ENCODE measurements around the gene MOV10.
"Not testable (repeated sequence)": the region's sequence is repeated elsewhere in the genome, so short reads cannot be mapped to it uniquely, and the experiment has no call there.

Gene MOV10, protein sequence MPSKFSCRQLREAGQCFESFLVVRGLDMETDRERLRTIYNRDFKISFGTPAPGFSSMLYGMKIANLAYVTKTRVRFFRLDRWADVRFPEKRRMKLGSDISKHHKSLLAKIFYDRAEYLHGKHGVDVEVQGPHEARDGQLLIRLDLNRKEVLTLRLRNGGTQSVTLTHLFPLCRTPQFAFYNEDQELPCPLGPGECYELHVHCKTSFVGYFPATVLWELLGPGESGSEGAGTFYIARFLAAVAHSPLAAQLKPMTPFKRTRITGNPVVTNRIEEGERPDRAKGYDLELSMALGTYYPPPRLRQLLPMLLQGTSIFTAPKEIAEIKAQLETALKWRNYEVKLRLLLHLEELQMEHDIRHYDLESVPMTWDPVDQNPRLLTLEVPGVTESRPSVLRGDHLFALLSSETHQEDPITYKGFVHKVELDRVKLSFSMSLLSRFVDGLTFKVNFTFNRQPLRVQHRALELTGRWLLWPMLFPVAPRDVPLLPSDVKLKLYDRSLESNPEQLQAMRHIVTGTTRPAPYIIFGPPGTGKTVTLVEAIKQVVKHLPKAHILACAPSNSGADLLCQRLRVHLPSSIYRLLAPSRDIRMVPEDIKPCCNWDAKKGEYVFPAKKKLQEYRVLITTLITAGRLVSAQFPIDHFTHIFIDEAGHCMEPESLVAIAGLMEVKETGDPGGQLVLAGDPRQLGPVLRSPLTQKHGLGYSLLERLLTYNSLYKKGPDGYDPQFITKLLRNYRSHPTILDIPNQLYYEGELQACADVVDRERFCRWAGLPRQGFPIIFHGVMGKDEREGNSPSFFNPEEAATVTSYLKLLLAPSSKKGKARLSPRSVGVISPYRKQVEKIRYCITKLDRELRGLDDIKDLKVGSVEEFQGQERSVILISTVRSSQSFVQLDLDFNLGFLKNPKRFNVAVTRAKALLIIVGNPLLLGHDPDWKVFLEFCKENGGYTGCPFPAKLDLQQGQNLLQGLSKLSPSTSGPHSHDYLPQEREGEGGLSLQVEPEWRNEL

DNA sequence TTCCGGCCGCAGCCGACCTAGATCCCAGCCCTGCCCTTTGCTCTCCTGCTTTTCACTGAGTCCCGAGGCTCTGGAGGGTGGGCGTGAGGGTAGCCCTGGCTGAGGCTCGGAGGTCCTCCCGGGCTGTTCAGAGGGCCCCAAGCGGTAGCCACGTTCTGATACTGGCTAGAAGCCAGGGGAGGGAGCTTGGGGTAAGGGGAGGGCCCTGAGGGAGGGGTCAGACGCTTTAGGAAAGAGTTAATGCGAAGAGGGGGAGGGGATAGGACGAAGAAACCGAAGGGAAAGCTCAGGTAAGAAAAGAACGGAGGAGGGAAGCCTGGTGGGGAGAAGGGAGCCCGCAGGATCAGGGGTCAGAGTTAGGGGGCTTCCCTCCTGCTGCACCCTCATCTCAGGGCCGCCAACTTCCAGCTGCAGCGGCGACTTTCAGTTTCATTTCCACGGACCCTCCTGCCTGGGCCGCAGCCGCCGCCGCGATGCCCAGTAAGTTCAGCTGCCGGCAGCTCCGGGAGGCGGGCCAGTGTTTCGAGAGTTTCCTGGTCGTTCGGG, at the start of gene MOV10:
TSS of gene MOV10 (plus strand) at position 220 of the 546 bp plus-strand sequence. CDS start at position 474, 254 bp downstream.
- DNase-seq (ENCODE audit: low spot score) = peak; percentile 61

DNA sequence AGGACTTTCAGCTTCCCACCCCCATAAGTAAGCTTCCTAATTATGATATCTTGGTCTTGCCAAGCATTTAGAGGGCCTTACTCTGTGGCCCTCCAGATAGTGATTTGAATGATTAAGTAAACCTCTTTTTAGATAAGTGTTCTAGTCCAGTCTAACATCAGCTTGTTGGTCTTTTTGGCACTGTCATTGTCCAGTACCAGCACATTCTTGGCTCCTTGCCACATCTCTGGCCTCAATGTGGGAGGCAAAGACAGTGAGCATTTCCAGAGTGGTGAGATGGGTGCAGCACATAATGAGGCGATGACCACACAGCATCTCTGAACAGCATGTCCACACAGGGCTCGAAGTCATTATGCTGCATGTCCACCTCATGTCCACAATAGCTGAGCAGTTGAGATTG, 48.8 kb upstream of the MOV10 start:
- no peak for DNase-seq (ENCODE audit: low spot score)

DNA sequence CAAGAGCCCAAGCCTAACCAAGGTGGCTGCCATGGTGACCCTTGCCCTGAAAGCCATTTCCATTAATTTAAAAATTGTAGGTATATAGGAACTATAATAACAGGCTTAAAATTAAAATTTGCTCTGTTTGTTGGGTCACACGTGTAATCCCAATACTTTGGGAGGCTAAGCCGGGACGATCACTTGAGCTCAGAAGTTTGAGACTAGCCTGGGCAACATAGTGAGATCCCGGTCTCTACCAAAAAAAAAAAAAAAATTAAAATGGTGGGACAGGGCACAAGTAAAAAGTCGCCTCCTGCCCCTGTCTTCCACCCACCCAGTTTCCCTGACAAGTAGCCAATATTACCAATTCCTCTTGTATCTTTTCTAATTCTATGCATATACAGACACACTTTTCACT, 48.3 kb upstream of the MOV10 start:
- no peak for DNase-seq (ENCODE audit: low spot score)

DNA sequence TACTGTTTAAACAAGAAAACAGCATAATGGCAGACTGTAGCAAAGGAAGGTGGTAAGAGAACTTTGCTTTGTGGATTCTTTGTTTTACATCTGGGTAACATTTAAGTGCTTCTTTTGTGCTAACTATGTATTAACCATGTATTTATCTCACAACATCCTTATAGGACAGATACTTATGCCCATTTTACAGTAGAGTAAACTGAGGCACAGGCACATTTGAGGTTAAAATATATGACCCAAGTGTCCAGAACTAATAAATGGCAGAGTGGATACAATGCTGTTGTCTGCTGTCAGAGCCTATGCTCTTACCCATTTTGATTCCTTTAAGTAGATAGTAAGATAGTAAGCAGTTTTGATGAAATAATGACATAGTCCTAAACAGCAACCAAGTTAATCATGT, 47.6 kb upstream of the MOV10 start:
- DNase-seq (ENCODE audit: low spot score) = no peak

DNA sequence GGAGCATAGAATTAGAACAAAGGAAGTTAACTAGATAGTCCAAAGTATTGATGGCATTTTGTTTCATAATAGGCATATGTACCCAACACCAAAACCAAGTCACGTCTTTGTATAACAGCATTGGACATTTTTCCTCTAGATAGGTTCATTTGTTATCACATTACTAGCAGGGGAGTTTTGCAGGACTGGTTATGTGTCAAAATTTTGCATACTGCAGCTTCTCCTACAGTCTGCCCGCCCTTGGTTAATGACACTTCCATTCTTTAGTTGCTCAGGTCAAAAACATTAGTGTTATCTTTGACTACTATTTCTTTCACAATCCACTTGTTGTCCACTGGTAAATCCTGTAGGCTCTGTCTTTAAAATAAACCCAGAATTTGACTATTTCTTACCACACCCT, 45.9 kb upstream of the MOV10 start:
- no peak for DNase-seq (ENCODE audit: low spot score)

DNA sequence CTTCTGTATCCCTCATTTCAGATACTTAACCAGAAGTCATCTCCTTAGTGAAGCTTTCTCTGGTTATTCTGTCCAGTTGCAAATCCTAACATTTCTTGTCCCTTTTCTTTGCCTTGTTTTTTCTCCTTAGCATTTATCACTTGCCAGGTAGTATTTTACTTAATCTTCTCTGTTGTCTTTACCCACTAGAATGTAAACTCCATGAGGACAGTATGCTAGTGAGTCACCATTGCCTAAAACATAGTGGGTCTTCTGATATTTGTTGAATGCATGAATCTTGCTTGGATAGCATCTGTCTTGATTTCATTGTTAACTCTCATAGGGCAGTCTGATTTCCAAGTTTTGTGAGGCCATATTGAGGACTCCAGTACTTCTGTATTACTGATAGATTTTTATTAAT, 45.2 kb upstream of the MOV10 start:
- no peak for DNase-seq (ENCODE audit: low spot score)

DNA sequence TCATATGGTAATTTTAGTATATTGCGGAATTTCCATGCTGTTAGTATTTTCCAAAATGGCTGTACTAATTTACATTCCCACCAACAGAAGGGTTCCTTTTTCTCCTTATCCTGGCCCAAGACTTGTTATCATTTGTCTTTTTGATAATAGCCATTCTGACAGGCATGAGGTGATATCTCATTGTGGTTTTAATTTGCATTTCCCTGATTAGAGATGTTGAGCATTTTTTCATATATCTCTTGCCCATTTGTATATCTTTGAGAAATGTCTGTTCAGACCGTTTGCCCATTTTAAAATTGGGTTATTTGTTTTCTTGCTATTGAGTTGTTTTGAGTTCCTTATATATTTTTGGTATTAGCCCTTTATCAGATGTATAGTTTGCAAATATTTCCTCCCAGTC, 40.8 kb upstream of the MOV10 start:
- DNase-seq (ENCODE audit: low spot score) = no peak

DNA sequence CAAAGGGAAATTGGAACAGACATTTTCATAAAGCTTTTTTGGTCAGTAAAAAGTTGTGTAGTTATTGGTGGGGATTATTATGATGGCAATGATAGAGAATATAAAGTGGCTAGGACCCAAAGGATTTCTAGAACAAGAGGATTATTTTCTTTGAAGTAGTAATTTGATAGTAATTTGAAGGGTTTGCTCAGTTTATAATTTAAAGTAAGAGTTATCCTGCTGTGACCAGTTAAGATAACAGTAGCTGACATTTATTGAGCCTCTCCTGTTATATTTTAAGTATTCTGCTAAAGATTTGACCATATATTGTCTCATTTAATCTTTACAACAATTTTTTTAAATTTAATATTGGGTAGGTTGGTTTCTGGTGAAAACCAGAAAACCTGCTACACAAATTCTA, 40.1 kb upstream of the MOV10 start:
- DNase-seq (ENCODE audit: low spot score) = no peak

DNA sequence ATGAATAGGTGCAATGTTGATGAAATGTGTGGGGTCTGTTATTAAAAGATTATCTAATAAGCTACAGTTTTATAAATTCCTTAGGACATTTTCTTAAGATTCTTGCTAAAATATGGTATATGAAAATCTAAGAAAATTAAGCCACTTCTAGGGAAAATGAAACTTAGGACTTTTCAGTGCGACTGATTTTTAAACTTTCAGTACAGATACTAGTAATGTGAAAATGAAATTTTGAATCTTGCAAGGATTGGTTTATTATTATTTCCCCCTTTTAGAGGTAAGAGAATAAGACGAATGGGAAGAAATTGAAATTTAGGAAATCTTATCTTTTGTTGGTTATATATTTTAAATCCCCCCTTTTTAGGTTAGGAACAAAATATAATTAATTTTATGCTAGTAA, 38.4 kb upstream of the MOV10 start:
- DNase-seq (ENCODE audit: low spot score) = no peak

DNA sequence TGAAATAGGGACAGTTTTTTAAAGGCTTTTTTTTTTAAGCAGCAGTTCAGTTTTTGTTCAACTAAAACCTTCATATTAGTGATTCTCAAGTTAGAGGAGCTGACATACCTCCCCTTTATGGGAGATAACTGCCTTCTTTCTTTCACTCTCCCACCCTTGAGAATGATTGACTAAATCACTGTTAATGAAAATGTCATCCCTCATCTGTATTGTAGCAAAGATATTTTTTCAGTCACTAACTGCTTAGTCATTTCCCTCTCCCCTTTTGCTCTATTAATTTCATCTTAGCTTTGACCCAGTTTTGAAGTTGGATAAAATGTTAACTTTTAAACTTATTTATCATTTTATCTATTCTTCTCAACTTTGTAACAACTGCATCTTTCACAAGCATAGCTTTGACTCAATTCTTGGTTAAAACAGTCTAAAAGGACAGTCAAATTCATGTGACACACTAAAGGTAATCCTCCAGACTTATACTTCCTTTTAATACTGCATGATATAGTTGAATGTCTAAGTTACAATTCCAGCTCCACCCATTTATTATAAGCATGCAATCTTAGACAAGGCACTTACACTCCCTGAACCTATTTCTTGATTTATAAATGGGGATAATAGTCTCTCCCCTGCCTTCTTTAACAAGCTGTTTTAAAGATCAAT, 37.7 kb upstream of the MOV10 start:
- DNase-seq (ENCODE audit: low spot score) = no peak

DNA sequence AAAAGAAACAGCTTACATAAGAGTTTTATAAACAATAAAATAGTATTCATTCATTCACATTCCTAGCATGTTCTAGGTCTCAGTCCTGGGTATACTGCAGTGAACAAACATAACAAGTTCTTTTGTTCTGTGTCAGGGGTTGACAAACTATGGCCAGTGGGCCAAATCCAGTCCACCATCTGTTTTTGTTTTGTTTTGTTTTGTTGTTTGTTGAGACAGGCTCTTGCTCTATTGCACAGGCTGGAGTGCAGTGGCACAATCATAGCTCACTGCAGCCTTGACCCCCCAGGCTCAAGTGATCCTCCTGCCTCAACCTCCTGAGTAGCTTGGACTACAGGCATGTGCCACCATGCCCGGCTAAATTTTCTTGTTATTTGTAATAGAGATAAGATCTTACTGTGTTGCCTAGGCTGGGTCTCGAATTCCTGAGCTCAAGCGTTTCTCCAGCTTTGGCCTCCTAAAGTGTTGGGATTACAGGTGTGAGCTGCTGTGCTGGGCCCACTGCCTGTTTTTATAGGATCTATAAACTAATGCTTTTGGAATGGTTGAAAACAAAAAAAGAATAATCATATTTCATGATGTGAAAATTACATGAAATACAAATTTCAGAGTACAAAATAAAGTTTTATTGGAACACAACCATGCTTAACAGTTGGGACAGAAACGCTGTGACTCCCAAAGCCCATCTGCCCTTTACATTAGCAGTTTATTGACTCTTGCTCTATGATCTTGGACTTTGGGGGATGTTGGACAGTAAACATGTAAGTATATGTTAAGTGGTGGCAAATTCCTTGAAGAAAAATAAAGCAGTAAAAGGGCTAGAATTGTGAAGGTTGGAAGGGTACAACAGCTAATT, 37.0 kb upstream of the MOV10 start:
- no peak for DNase-seq (ENCODE audit: low spot score)

DNA sequence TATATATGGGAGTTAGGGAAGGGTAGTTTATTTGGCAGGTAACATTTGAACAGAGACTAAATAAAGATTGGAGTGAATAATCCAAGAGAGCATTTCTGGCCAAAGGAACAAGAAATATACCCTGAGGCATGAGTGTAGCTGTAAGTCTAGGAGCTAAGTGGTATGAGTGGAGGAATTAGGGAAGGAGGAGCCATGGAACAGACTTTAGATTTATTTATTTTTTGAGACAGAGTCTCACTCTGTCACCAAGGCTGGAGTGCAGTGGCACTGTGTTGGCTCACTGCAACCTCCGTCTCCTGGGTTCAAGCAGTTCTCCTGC, 36.4 kb upstream of the MOV10 start:
- no peak for DNase-seq (ENCODE audit: low spot score)

DNA sequence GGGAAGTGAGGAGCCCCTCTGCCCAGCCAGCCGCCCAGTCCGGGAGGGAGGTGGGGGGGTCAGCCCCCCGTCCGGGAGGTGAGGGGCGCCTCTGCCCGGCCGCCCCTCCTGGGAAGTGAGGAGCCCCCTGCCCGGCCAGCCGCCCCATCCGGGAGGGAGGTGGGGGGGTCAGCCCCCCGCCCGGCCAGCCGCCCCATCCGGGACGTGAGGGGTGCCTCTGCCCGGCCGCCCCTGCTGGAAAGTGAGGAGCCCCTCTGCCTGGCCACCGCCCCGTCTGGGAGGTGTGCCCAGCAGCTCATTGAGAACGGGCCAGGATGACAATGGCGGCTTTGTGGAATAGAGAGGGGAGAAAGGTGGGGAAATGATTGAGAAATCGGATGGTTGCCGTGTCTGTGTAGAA, 34.0 kb upstream of the MOV10 start:
- DNase-seq (ENCODE audit: low spot score) = not testable (repeated sequence)

DNA sequence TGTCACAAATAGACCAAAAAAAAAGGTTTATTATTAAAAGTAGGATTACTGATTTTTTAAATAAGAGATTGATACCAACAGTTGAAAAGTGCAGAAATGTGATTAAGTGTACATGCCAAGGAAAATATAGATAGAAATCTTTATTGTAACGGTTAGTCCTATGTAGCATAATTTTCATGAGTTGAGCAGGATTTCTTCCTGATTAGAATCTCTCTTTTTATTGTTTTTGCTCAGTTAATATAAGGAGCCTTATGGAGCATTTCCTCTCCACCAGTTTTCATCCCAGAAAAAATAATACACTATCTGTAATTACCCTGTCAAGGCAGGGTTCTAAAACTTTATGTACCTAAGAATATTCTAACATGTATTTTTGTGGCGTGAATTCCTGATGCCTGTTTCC, 31.4 kb upstream of the MOV10 start:
- DNase-seq (ENCODE audit: low spot score) = no peak

DNA sequence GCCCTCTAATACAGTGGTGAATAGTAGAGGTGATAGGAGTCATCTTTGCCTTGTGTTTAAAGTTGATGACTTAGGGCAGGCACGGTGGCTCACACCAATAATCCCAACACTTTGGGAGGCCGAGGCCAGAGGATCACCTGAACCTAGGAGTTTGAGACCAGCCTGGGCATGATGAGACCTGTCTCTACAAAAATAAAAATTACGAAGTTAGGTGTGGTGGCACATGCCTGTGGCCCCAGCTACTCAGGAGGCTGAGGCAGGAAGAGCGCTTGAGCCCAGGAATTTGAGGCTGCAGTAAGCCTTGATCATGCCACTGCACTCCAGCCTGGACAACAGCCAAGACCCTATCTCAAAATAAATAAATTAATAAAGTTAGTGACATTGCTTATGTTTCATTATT, 28.2 kb upstream of the MOV10 start:
- no peak for DNase-seq (ENCODE audit: low spot score)

DNA sequence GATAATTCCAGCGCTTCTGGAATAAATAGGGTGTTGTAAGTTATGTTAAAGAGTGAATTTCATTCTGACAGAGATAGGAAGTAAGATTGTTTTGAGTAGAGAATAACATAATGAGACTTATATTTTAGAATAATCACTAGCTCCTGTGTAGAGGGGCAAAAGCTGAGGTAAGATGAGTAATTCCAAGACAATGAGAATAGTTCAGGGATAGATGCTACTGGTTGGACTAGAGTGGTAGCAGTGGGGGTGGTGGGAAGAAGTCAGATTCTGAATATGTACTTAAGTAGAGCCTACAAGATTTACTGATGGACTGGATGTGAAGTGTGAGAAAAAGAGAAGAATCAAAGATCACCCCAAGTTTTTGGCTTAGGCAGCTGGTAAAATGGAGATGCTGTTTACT, 23.3 kb upstream of the MOV10 start:
- DNase-seq (ENCODE audit: low spot score) = no peak

DNA sequence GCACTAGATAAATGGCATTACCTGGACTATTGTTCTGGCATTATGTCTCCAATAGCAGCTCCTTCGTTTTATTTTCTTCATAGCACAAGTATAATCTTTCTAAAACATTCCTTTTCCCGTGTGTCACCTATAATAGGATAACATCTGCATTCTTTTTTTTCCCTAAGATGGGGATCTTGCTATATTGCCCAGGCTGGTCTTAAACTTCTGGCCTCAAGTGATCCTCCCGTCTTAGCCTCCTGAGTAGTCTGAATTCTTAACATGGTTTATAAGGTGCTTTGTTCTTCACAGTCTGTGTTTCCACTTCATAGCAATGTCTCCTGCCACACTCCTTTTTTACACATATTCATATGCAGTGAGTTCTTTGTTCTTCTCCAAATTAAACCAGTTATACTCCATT, 8.6 kb upstream of the MOV10 start:
- no peak for DNase-seq (ENCODE audit: low spot score)

DNA sequence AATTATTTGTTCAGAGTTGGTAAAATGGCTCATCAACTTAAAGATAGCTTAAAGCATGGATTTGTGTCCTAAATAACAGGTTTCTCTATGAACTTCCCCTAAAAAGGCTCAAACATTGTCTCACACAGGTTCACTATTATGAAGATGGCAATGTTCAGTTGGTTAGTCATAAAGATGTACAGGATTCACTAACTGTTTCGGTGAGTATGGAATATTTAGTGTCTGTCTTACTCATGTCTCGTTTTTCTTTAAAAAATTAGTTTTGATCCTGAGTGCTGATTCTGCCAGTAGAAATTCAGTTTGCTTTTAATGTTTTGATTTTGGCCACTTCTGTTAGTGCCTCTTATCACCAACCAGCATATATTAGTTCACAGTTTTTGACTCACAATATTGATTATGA, 7.5 kb upstream of the MOV10 start:
- no peak for DNase-seq (ENCODE audit: low spot score)

DNA sequence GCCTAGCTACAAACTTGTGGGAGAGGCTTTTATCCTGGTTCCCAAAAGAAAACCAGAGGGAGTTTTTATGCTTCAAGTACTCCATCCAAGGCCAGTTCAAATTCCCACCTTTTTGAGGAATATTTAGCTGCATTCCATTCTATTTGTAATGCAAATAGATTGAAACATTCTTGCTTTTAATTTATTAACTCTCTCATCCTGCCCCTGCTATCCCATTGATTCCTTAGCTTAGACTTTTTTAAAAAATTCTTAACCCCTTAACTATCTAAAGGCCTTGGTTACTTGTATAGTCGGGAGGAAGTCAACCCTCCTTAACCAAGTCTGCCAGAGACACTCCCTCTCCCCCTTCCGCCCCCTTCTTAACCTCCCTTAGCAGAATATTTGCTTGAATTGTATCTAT, 2.5 kb upstream of the MOV10 start:
- no peak for DNase-seq (ENCODE audit: low spot score)

DNA sequence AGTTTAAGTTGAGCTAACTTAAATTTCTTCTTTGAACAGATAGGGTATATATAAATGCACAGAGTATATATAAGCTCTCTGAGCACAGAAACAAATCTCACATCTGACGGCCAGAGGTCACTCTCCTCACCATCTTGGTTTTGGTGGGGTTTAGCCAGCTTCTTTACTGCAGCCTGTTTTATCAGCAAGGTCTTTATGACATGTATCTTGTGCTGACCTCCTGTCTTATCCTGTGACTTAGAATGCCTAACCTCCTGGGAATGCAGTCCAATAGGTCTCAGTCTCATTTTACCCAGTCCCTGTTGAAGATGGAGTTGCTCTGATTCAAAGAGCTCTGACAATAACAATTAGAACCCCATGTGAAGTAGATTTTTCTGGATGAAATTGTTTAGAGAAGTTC, 1.6 kb upstream of the MOV10 start:
- DNase-seq (ENCODE audit: low spot score) = no peak

DNA sequence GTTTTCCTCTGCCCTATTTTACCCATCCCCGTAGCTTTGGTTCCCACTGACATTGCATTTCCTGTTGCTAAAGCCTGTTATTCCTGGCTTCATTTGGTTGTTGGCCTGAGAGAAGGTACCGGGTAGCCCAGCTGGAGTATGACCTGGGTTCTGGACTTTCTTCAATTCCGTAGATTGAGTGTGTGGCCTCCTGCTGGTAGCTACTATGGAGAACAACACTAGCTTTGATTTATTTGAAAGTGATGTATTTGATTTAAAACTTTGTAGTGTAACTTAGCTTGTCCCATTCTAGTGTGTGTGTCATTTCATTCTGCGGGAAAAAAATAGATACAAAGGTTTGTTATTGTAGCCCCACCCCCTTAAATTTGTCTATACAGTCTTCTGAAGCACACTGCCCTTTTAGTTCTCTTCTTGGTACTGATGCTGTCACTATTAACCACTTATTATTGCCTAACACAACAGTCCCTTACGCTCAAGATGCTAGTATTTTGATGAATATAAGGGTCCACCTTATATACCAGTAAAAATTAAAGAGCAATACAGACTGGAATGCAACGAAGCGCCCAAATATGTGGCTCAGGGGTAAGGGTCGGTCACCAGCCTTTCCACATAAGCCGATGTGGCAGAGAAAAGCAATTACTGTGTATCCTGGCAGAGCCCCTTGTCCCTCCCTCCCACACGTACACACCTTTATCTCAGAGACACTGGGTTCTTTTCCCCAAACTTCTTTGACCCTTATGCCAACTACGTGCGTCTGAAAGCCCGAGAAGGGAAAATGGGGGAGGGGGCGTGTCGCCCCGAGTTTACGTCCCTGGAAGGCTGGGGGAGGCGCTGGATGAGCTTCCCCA, 643 bp upstream of the MOV10 start:
- DNase-seq (ENCODE audit: low spot score) = no peak
